ENCODE measurements around the gene SLC7A8.

DNA sequence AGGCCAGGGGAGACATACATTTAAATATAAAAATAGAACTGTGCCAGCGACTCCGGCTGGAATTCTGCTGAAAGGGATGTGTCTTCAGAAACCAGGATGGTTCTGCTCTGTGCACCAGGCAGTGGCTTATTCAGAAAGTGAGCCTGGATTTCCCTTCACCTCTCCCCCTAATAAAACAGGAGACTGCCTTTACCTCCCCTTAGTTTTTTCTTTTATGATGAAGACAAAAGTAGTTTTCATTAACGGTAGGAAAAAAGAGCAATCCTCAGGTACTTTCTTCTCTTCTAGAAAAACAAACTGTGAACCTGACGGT lies 346 bp downstream of the SLC7A8 start:
- TF ChIP-seq, protein P1, sequence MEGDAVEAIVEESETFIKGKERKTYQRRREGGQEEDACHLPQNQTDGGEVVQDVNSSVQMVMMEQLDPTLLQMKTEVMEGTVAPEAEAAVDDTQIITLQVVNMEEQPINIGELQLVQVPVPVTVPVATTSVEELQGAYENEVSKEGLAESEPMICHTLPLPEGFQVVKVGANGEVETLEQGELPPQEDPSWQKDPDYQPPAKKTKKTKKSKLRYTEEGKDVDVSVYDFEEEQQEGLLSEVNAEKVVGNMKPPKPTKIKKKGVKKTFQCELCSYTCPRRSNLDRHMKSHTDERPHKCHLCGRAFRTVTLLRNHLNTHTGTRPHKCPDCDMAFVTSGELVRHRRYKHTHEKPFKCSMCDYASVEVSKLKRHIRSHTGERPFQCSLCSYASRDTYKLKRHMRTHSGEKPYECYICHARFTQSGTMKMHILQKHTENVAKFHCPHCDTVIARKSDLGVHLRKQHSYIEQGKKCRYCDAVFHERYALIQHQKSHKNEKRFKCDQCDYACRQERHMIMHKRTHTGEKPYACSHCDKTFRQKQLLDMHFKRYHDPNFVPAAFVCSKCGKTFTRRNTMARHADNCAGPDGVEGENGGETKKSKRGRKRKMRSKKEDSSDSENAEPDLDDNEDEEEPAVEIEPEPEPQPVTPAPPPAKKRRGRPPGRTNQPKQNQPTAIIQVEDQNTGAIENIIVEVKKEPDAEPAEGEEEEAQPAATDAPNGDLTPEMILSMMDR (IDR thresholded peaks at IDR 0.05; ENCODE audit: low read depth, low read length, poor library complexity, severe bottlenecking) = no peak
- no peak for TF ChIP-seq EZH2phosphoT487 (IDR thresholded peaks at IDR 0.05; ENCODE audit: borderline replicate concordance, low read length)

Measured in DOHH2 (cell line).